IPS DF 6.9 (cell line): Measurements from ENCODE around the gene SLC25A25.
"Not testable (repeated sequence)": the region's sequence is repeated elsewhere in the genome, so short reads cannot be mapped to it uniquely, and the experiment has no call there.

Source experiments
- DNase-seq: peaks from one replicate; pipeline ENCODE4 v3.0.0-alpha.2; 2013; ENCODE audit warnings: low read depth, low spot score
- H3K27ac ChIP-seq: one replicate; pipeline ENCODE4 v1.5.1; 2013; ENCODE audit warnings: low read length, control low read depth
- H3K27me3 ChIP-seq: 2 replicates; pipeline ENCODE4 v1.6.1; 2013; ENCODE audit warnings: mild to moderate bottlenecking, low read length; ENCODE audit not compliant: control insufficient read depth, insufficient read depth
- H3K36me3 ChIP-seq: 2 replicates; pipeline ENCODE4 v1.6.1; 2013; ENCODE audit warnings: low read length; ENCODE audit not compliant: control insufficient read depth, insufficient read depth
- H3K4me1 ChIP-seq: 2 replicates; pipeline ENCODE4 v1.6.1; 2013; ENCODE audit warnings: low read length; ENCODE audit not compliant: control insufficient read depth, insufficient read depth
- H3K4me3 ChIP-seq: 2 replicates; pipeline ENCODE4 v1.5.1; 2013; ENCODE audit warnings: mild to moderate bottlenecking, low read length
- H3K9me3 ChIP-seq: 2 replicates; pipeline ENCODE4 v1.6.1; 2013; ENCODE audit warnings: low read length, inconsistent platforms; ENCODE audit not compliant: control insufficient read depth, insufficient read depth
- WGBS: extraction: QIAGEN DNeasy Blood & Tissue Kit; methylation state at CpG from one replicate; pipeline ENCODE4 v1.1.7; 2013; ENCODE audit warnings: mixed read lengths, missing lambda C conversion rate; ENCODE audit not compliant: insufficient read length, insufficient coverage; 5-methylcytosine and 5-hydroxymethylcytosine counted together

SLC25A25 gene

GRCh38 chr9:128062279-128062678 is 5.8 kb upstream of the SLC25A25 start:
- DNase-seq: no peak
- no peaks in the 10 kb centered on the region for H3K9me3 ChIP-seq
- H3K27me3 ChIP-seq: no peaks in the 10 kb centered on the region
- peaks cover 9% of the 10 kb centered on the region for H3K4me1 ChIP-seq
- no CpG with 5 or more reads among the region's 6 CpGs for WGBS
- no peaks in the 10 kb centered on the region for H3K36me3 ChIP-seq
- H3K4me3 ChIP-seq: no peak overlapping the region
- H3K27ac ChIP-seq: no peak overlapping the region

GRCh38 chr9:128062846-128063831 is 4.9 kb upstream of the SLC25A25 start:
- H3K9me3 ChIP-seq: no peaks in the 10 kb centered on the region
- H3K4me3 ChIP-seq: no peak overlapping the region
- no peaks in the 10 kb centered on the region for H3K36me3 ChIP-seq
- no peak overlapping the region for H3K27ac ChIP-seq
- no peak for DNase-seq
- WGBS: no CpG with 5 or more reads among the region's 28 CpGs
- no peaks in the 10 kb centered on the region for H3K27me3 ChIP-seq
- H3K4me1 ChIP-seq: peaks cover 8% of the 10 kb centered on the region

GRCh38 chr9:128065907-128066712 is 1.9 kb upstream of the SLC25A25 start:
- H3K4me3 ChIP-seq: peak overlapping the region; percentile 6; the same call in 1 of the 2 replicates
- no peaks in the 10 kb centered on the region for H3K9me3 ChIP-seq
- H3K36me3 ChIP-seq: no peaks in the 10 kb centered on the region
- peaks cover 8% of the 10 kb centered on the region for H3K4me1 ChIP-seq
- WGBS: no CpG with 5 or more reads among the region's 18 CpGs
- H3K27ac ChIP-seq: no peak overlapping the region
- no peak for DNase-seq
- H3K27me3 ChIP-seq: no peaks in the 10 kb centered on the region

GRCh38 chr9:128066713-128067644 is 1.1 kb upstream of the SLC25A25 start, which contains the start of gene NAIF1:
Gene NAIF1, minus strand, starts transcription at chr9:128067320. Its CDS starts 219 bp downstream, at chr9:128067101.
- no peaks in the 10 kb centered on the region for H3K9me3 ChIP-seq
- H3K27ac ChIP-seq: no peak within 1 kb of the TSS
- H3K27me3 ChIP-seq: no peaks in the 10 kb centered on the region
- no peaks in the 10 kb centered on the region for H3K36me3 ChIP-seq
- peaks cover 8% of the 10 kb centered on the region for H3K4me1 ChIP-seq
- H3K4me3 ChIP-seq: peak within 1 kb of the TSS; percentile 64
- peak; percentile 95 for DNase-seq
- WGBS: no CpG with 5 or more reads among the region's 54 CpGs

GRCh38 chr9:128068386-128069205 is 564 bp downstream of the SLC25A25 start:
- Histone ChIP-seq H3K4me1 (peaks cover 8% of the 10 kb centered on the region), H3K9me3 (no peaks in the 10 kb centered on the region), H3K36me3 (no peaks in the 10 kb centered on the region), H3K27ac (no peak overlapping the region), H3K27me3 (no peaks in the 10 kb centered on the region), H3K4me3 (peak overlapping the region; percentile 61)
- DNase-seq: no peak
- WGBS: no CpG with 5 or more reads among the region's 50 CpGs

- Histone ChIP-seq H3K4me1 (peaks cover 8% of the 10 kb centered on the region), H3K4me3 (no peak overlapping the region), H3K27ac (no peak overlapping the region), H3K27me3 (no peaks in the 10 kb centered on the region), H3K9me3 (no peaks in the 10 kb centered on the region), H3K36me3 (no peaks in the 10 kb centered on the region)
- DNase-seq: no peak
- no CpG with 5 or more reads among the region's 7 CpGs for WGBS
These were observed 2.8 kb downstream of the SLC25A25 start for GRCh38 chr9:128070874-128071273.

GRCh38 chr9:128071475-128071874 is 3.4 kb downstream of the SLC25A25 start:
- H3K9me3 ChIP-seq, H3K27ac ChIP-seq, H3K27me3 ChIP-seq, H3K36me3 ChIP-seq, H3K4me3 ChIP-seq, H3K4me1 ChIP-seq, DNase-seq: not testable (repeated sequence)
- no CpG with 5 or more reads among the region's 12 CpGs for WGBS

GRCh38 chr9:128072144-128073021 is 4.4 kb downstream of the SLC25A25 start:
- H3K27ac ChIP-seq: no peak overlapping the region
- no CpG with 5 or more reads among the region's 5 CpGs for WGBS
- no peaks in the 10 kb centered on the region for H3K27me3 ChIP-seq
- DNase-seq: no peak
- no peaks in the 10 kb centered on the region for H3K36me3 ChIP-seq
- no peaks in the 10 kb centered on the region for H3K9me3 ChIP-seq
- no peaks in the 10 kb centered on the region for H3K4me1 ChIP-seq
- no peak overlapping the region for H3K4me3 ChIP-seq
